NT2/D1 (cell line): Measurements from ENCODE around the gene PIK3R3.

Experiments used
- SUZ12 ChIP-seq: IDR thresholded peaks from 2 replicates; pipeline ENCODE4 v1.6.1; 2011; ENCODE audit not compliant: insufficient read length, insufficient read depth; ENCODE audit errors: extremely low read depth
- YY1 ChIP-seq: IDR thresholded peaks from 2 replicates; pipeline ENCODE4 v1.6.1; 2011; ENCODE audit not compliant: insufficient read length, insufficient read depth
- ZNF274 ChIP-seq: IDR thresholded peaks from 2 replicates; pipeline ENCODE4 v1.6.1; 2011; ENCODE audit warnings: mild to moderate bottlenecking, low read depth, low read length

- TF ChIP-seq YY1: no peak
- no peak for TF ChIP-seq ZNF274
- TF ChIP-seq SUZ12: no peak
Observed at GRCh38 chr1:46070164-46070814, 62.1 kb downstream of the PIK3R3 start.
